ENCODE data around the gene DAZAP1.

DAZAP1 gene

GRCh38 chr19:1421958-1422305 lies 14.5 kb downstream of the DAZAP1 start:
- Histone ChIP-seq H3K14ac (ENCODE audit: low read length) (no peak overlapping the region), H3K23ac (ENCODE audit: low read depth, low read length, poor library complexity) (peak overlapping the region; percentile 52), H3K27ac (replicated peaks; ENCODE audit: low read length) (no peak overlapping the region), H3K4me2 (ENCODE audit: insufficient read depth, low read length, poor library complexity, severe bottlenecking) (no peak overlapping the region), H3K9ac (ENCODE audit: low read depth, low read length, poor library complexity) (no peak overlapping the region), H3K9me3 (replicated peaks in 1 of 2; ENCODE audit: control insufficient read depth in 2 of 2, insufficient read depth in 1 of 2, low read depth in 1 of 2, low read length in 2 of 2) (no peaks in the 10 kb centered on the region), H2BK12ac (ENCODE audit: low read length) (no peak overlapping the region), H2BK5ac (ENCODE audit: low read length) (no peak overlapping the region), H3K79me1 (ENCODE audit: low read depth, low read length) (peaks cover 37% of the 10 kb centered on the region), H4K91ac (ENCODE audit: low read depth, low read length, poor library complexity) (no peak overlapping the region), H2BK15ac (ENCODE audit: low read length) (no peak overlapping the region), H3K18ac (ENCODE audit: low read length) (no peak overlapping the region), H2AK5ac (ENCODE audit: low read depth, low read length) (no peak overlapping the region), H3K27me3 (ENCODE audit: control insufficient read depth in 3 of 3, insufficient read depth in 3 of 3, low read depth in 1 of 3, low read length in 3 of 3) (no peaks in the 10 kb centered on the region), H3K4me1 (ENCODE audit: control insufficient read depth in 2 of 2, insufficient read depth in 1 of 2, low read depth in 1 of 2, low read length in 2 of 2) (peaks cover 15 to 25% of the 10 kb centered on the region in 2 donors), H2AFZ (ENCODE audit: low read length) (no peak overlapping the region), H3K4me3 (ENCODE audit: low read length in 2 of 2) (peak overlapping the region in 1 of 2 donors; percentile 26), H3K4ac (ENCODE audit: low read length) (no peak overlapping the region), H4K8ac (ENCODE audit: low read depth, low read length) (no peak overlapping the region), H3K36me3 (replicated peaks in 1 of 2; ENCODE audit: control insufficient read depth in 2 of 2, insufficient read depth in 2 of 2, low read length in 2 of 2) (peaks cover 47 to 90% of the 10 kb centered on the region in 2 donors), H2BK120ac (ENCODE audit: low read depth, low read length) (no peak overlapping the region)
- DNase-seq (ENCODE audit: low spot score): no peak
- WGBS, 2 donors (ENCODE audit: extremely low coverage in 2 of 2, insufficient read length in 2 of 2, insufficient replicate concordance in 1 of 2): no CpG with 5 or more reads among the region's 22 CpGs

DNA sequence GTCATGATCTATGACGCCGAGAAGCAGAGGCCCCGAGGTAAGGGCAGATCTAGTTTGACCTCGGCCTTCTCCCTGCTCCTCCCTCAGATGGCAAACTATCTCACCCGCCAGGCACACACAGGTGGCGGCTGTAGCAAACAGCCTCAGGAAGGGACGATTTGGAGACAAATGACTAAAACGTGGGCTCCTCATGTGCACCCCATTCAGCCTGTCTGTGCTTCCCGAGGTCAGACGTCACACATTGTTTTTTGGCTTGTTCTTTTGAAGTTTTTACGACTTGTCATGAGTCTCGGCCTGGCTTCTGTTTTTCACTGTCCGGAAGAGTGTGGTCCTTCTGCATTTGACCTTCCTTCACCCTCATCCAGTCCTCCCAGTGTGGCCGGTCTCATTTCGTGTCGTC lies 15.0 kb downstream of the DAZAP1 start:
- Histone ChIP-seq H3K27me3 (ENCODE audit: control insufficient read depth in 3 of 3, insufficient read depth in 3 of 3, low read depth in 1 of 3, low read length in 3 of 3) (no peaks in the 10 kb centered on the region), H4K91ac (ENCODE audit: low read depth, low read length, poor library complexity) (no peak overlapping the region), H3K9ac (ENCODE audit: low read depth, low read length, poor library complexity) (no peak overlapping the region), H3K4ac (ENCODE audit: low read length) (no peak overlapping the region), H3K14ac (ENCODE audit: low read length) (no peak overlapping the region), H3K18ac (ENCODE audit: low read length) (no peak overlapping the region), H3K36me3 (replicated peaks in 1 of 2; ENCODE audit: control insufficient read depth in 2 of 2, insufficient read depth in 2 of 2, low read length in 2 of 2) (peaks cover 43 to 90% of the 10 kb centered on the region in 2 donors), H2AK5ac (ENCODE audit: low read depth, low read length) (no peak overlapping the region), H2BK5ac (ENCODE audit: low read length) (no peak overlapping the region), H2BK120ac (ENCODE audit: low read depth, low read length) (no peak overlapping the region), H3K4me2 (ENCODE audit: insufficient read depth, low read length, poor library complexity, severe bottlenecking) (no peak overlapping the region), H3K4me1 (ENCODE audit: control insufficient read depth in 2 of 2, insufficient read depth in 1 of 2, low read depth in 1 of 2, low read length in 2 of 2) (peaks cover 12 to 25% of the 10 kb centered on the region in 2 donors), H3K23ac (ENCODE audit: low read depth, low read length, poor library complexity) (no peak overlapping the region), H3K79me1 (ENCODE audit: low read depth, low read length) (peaks cover 36% of the 10 kb centered on the region), H3K9me3 (replicated peaks in 1 of 2; ENCODE audit: control insufficient read depth in 2 of 2, insufficient read depth in 1 of 2, low read depth in 1 of 2, low read length in 2 of 2) (no peaks in the 10 kb centered on the region), H2BK12ac (ENCODE audit: low read length) (no peak overlapping the region), H4K8ac (ENCODE audit: low read depth, low read length) (no peak overlapping the region), H2BK15ac (ENCODE audit: low read length) (no peak overlapping the region), H3K4me3 (ENCODE audit: low read length in 2 of 2) (no peak overlapping the region), H2AFZ (ENCODE audit: low read length) (no peak overlapping the region), H3K27ac (replicated peaks; ENCODE audit: low read length) (no peak overlapping the region)
- no CpG with 5 or more reads among the region's 16 CpGs for WGBS, 2 donors (ENCODE audit: extremely low coverage in 2 of 2, insufficient read length in 2 of 2, insufficient replicate concordance in 1 of 2)
- DNase-seq (ENCODE audit: low spot score): no peak

DNA sequence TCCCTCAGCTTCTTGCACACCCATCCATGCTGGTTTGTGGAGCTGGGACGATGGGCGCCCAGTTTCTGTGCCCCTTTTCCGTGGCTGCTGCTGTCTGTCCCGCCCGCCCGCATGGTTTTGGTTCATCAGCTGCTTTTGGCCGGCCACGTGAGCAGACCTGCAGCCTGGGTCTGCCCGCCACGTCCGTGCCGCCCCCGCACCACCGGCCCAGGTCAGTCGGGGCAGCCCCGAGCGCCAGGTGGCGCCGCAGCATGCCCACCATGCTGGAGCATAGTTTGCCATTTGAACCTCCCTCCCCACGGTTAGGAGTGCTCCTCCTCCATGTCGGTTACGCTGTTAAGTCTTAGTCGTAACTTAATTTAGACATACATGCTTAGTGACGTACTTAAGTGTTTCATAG lies 15.6 kb downstream of the DAZAP1 start:
- Histone ChIP-seq H3K27ac (replicated peaks; ENCODE audit: low read length) (no peak overlapping the region), H2AFZ (ENCODE audit: low read length) (no peak overlapping the region), H3K36me3 (replicated peaks in 1 of 2; ENCODE audit: control insufficient read depth in 2 of 2, insufficient read depth in 2 of 2, low read length in 2 of 2) (peaks cover 43 to 90% of the 10 kb centered on the region in 2 donors), H3K4me3 (ENCODE audit: low read length in 2 of 2) (no peak overlapping the region), H3K23ac (ENCODE audit: low read depth, low read length, poor library complexity) (no peak overlapping the region), H3K27me3 (ENCODE audit: control insufficient read depth in 3 of 3, insufficient read depth in 3 of 3, low read depth in 1 of 3, low read length in 3 of 3) (no peaks in the 10 kb centered on the region), H2BK15ac (ENCODE audit: low read length) (no peak overlapping the region), H3K4me1 (ENCODE audit: control insufficient read depth in 2 of 2, insufficient read depth in 1 of 2, low read depth in 1 of 2, low read length in 2 of 2) (peaks cover 12 to 25% of the 10 kb centered on the region in 2 donors), H3K18ac (ENCODE audit: low read length) (no peak overlapping the region), H2BK5ac (ENCODE audit: low read length) (no peak overlapping the region), H4K91ac (ENCODE audit: low read depth, low read length, poor library complexity) (no peak overlapping the region), H2BK120ac (ENCODE audit: low read depth, low read length) (no peak overlapping the region), H2AK5ac (ENCODE audit: low read depth, low read length) (no peak overlapping the region), H2BK12ac (ENCODE audit: low read length) (no peak overlapping the region), H3K14ac (ENCODE audit: low read length) (no peak overlapping the region), H4K8ac (ENCODE audit: low read depth, low read length) (no peak overlapping the region), H3K9me3 (replicated peaks in 1 of 2; ENCODE audit: control insufficient read depth in 2 of 2, insufficient read depth in 1 of 2, low read depth in 1 of 2, low read length in 2 of 2) (no peaks in the 10 kb centered on the region), H3K9ac (ENCODE audit: low read depth, low read length, poor library complexity) (no peak overlapping the region), H3K4me2 (ENCODE audit: insufficient read depth, low read length, poor library complexity, severe bottlenecking) (no peak overlapping the region), H3K79me1 (ENCODE audit: low read depth, low read length) (peaks cover 32% of the 10 kb centered on the region), H3K4ac (ENCODE audit: low read length) (no peak overlapping the region)
- WGBS, 2 donors (ENCODE audit: extremely low coverage in 2 of 2, insufficient read length in 2 of 2, insufficient replicate concordance in 1 of 2): no CpG with 5 or more reads among the region's 24 CpGs
- DNase-seq (ENCODE audit: low spot score): no peak

- peak overlapping the region; percentile 75 for H3K9ac ChIP-seq (ENCODE audit: low read depth, low read length, poor library complexity)
- peak overlapping the region; percentile 53 for H3K18ac ChIP-seq (ENCODE audit: low read length)
- no peak for DNase-seq (ENCODE audit: low spot score)
- H2AFZ ChIP-seq (ENCODE audit: low read length): no peak overlapping the region
- no peak overlapping the region for H2AK5ac ChIP-seq (ENCODE audit: low read depth, low read length)
- peaks cover 32% of the 10 kb centered on the region for H3K79me1 ChIP-seq (ENCODE audit: low read depth, low read length)
- peak overlapping the region; percentile 86 for H3K23ac ChIP-seq (ENCODE audit: low read depth, low read length, poor library complexity)
- no peaks in the 10 kb centered on the region for H3K27me3 ChIP-seq (ENCODE audit: control insufficient read depth in 3 of 3, insufficient read depth in 3 of 3, low read depth in 1 of 3, low read length in 3 of 3)
- H3K4me2 ChIP-seq (ENCODE audit: insufficient read depth, low read length, poor library complexity, severe bottlenecking): no peak overlapping the region
- H3K27ac ChIP-seq (replicated peaks; ENCODE audit: low read length): no peak overlapping the region
- no peak overlapping the region for H2BK12ac ChIP-seq (ENCODE audit: low read length)
- peaks cover 46 to 90% of the 10 kb centered on the region in 2 donors for H3K36me3 ChIP-seq (replicated peaks in 1 of 2; ENCODE audit: control insufficient read depth in 2 of 2, insufficient read depth in 2 of 2, low read length in 2 of 2)
- peaks cover 12 to 25% of the 10 kb centered on the region in 2 donors for H3K4me1 ChIP-seq (ENCODE audit: control insufficient read depth in 2 of 2, insufficient read depth in 1 of 2, low read depth in 1 of 2, low read length in 2 of 2)
- no peak overlapping the region for H4K8ac ChIP-seq (ENCODE audit: low read depth, low read length)
- no CpG with 5 or more reads among the region's 40 CpGs for WGBS, 2 donors (ENCODE audit: extremely low coverage in 2 of 2, insufficient read length in 2 of 2, insufficient replicate concordance in 1 of 2)
- no peak overlapping the region for H2BK5ac ChIP-seq (ENCODE audit: low read length)
- H3K9me3 ChIP-seq (replicated peaks in 1 of 2; ENCODE audit: control insufficient read depth in 2 of 2, insufficient read depth in 1 of 2, low read depth in 1 of 2, low read length in 2 of 2): no peaks in the 10 kb centered on the region
- no peak overlapping the region for H3K4ac ChIP-seq (ENCODE audit: low read length)
- H2BK15ac ChIP-seq (ENCODE audit: low read length): no peak overlapping the region
- peak overlapping the region in 1 of 2 donors; percentile 49 for H3K4me3 ChIP-seq (ENCODE audit: low read length in 2 of 2)
- no peak overlapping the region for H4K91ac ChIP-seq (ENCODE audit: low read depth, low read length, poor library complexity)
- H2BK120ac ChIP-seq (ENCODE audit: low read depth, low read length): no peak overlapping the region
- peak overlapping the region; percentile 66 for H3K14ac ChIP-seq (ENCODE audit: low read length)
Observed at GRCh38 chr19:1423436-1424191, 16.2 kb downstream of the DAZAP1 start.
